Measurements from ENCODE around the gene GAGE1.
"Not testable (repeated sequence)": the region's sequence is repeated elsewhere in the genome, so short reads cannot be mapped to it uniquely, and the experiment has no call there.

GAGE1 gene

GRCh38 chrX:49598720-49599119 is at the start of gene GAGE1:
TSS of gene GAGE1 (plus strand) at chrX:49599020. CDS start at chrX:49600175, 1,155 bp downstream.
- DNase-seq: not testable (repeated sequence)

- not testable (repeated sequence) for DNase-seq
These were observed 47.8 kb upstream of the GAGE1 start, which contains the start of gene GAGE12E for GRCh38 chrX:49550989-49551388. TSS of gene GAGE12E (plus strand) at chrX:49551289. CDS start at chrX:49552444, 1,155 bp downstream.

GRCh38 chrX:49560542-49560941 is 38.3 kb upstream of the GAGE1 start, which contains the start of gene GAGE12F:
TSS of gene GAGE12F (plus strand) at chrX:49560842. CDS start at chrX:49561997, 1,155 bp downstream.
- not testable (repeated sequence) for DNase-seq

GRCh38 chrX:49568728-49569127 is 30.1 kb upstream of the GAGE1 start:
- not testable (repeated sequence) for DNase-seq

- not testable (repeated sequence) for DNase-seq
These were observed 29.7 kb upstream of the GAGE1 start for GRCh38 chrX:49569152-49569551.

- not testable (repeated sequence) for DNase-seq
These were observed 28.7 kb upstream of the GAGE1 start, which contains the start of gene GAGE12G for GRCh38 chrX:49570100-49570499. TSS of gene GAGE12G (plus strand) at chrX:49570400. CDS start at chrX:49571555, 1,155 bp downstream.

GRCh38 chrX:49579649-49580048 is 19.2 kb upstream of the GAGE1 start, which contains the start of gene GAGE12H:
TSS of gene GAGE12H (plus strand) at chrX:49579949. CDS start at chrX:49581104, 1,155 bp downstream.
- not testable (repeated sequence) for DNase-seq

- not testable (repeated sequence) for DNase-seq
These were observed 9.6 kb upstream of the GAGE1 start, which contains the start of gene GAGE2A for GRCh38 chrX:49589196-49589595. TSS of gene GAGE2A (plus strand) at chrX:49589496. CDS start at chrX:49590651, 1,155 bp downstream.

- not testable (repeated sequence) for DNase-seq
These were observed 8.9 kb upstream of the GAGE1 start for GRCh38 chrX:49589769-49590478.

GRCh38 chrX:49590488-49590887 is 8.3 kb upstream of the GAGE1 start:
- DNase-seq: not testable (repeated sequence)

- DNase-seq: no peak
These were observed 12.0 kb downstream of the GAGE1 start for GRCh38 chrX:49610718-49611310.

- no peak for DNase-seq
These were observed 19.8 kb downstream of the GAGE1 start for GRCh38 chrX:49618574-49618973.

GRCh38 chrX:49627086-49627777 is 28.4 kb downstream of the GAGE1 start:
- DNase-seq: peak; percentile 37

GRCh38 chrX:49644991-49645637 is 46.3 kb downstream of the GAGE1 start:
- no peak for DNase-seq

- DNase-seq: no peak
These were observed 57.7 kb downstream of the GAGE1 start for GRCh38 chrX:49656533-49656932.

Measured in CD4-positive, alpha-beta T cell treated with Interleukin-17A for 4 hours (primary cell).